HEK293 (cell line): ENCODE data around the gene LPCAT1.

Experiments
- CTCF ChIA-PET: fragments of 350-600 bp; formaldehyde crosslinking; extraction: SDS; loops from one replicate; lab custom pipeline; 2021; ENCODE audit warnings: antibody characterized with exemption; lab: Yijun Ruan, JAX
- POLR2A ChIA-PET: fragments of 300-600 bp; formaldehyde crosslinking; extraction: SDS; loops from one replicate; lab custom pipeline; 2020; ENCODE audit warnings: antibody characterized with exemption, inconsistent platforms; lab: Yijun Ruan, JAX
- H3K27ac ChIP-seq: fragments of 200-500 bp; sonication (Bioruptor generic); 2 replicates; pipeline ENCODE4 v1.5.1; 2014; ENCODE audit warnings: low read depth, low read length, control low read depth, inconsistent platforms; ENCODE audit errors: extremely low read depth
- H3K36me3 ChIP-seq, 2 experiments: fragments of 200-500 bp in 1 of 2; sonication (Bioruptor generic) in 1 of 2; 1 replicate in 1 of 2; 2 replicates in 1 of 2; pipeline ENCODE4 v1.5.1; 2014 to 2017; ENCODE audit warnings: inconsistent platforms in 2 of 2, low read length in 2 of 2; ENCODE audit not compliant: control insufficient read depth in 2 of 2, insufficient read depth in 1 of 2
- H3K4me1 ChIP-seq: fragments of 200-500 bp; sonication (Bioruptor generic); 2 replicates; pipeline ENCODE4 v1.5.1; 2014; ENCODE audit warnings: mild to moderate bottlenecking, low read length, inconsistent platforms; ENCODE audit not compliant: control insufficient read depth, insufficient read depth
- H3K4me3 ChIP-seq: 2 replicates; pipeline ENCODE4 v1.5.1; 2011; ENCODE audit warnings: low read depth, mild to moderate bottlenecking, control low read depth, low read length, moderate library complexity
- H3K9me3 ChIP-seq: fragments of 200-500 bp; sonication (Bioruptor generic); 2 replicates; pipeline ENCODE4 v1.5.1; 2014; ENCODE audit warnings: low read depth, low read length, inconsistent platforms; ENCODE audit not compliant: control insufficient read depth, insufficient read depth
- BCL11A ChIP-seq: fragments of 450-650 bp; formaldehyde crosslinking; IDR thresholded peaks from 2 replicates; pipeline ENCODE4 v1.5.1; 2016; ENCODE audit warnings: low read depth, missing biosample characterization, missing genetic modification characterization
- GLI4 ChIP-seq: fragments of 450-650 bp; formaldehyde crosslinking; IDR thresholded peaks from 2 replicates; pipeline ENCODE4 v1.5.1; 2016; ENCODE audit warnings: missing biosample characterization, missing genetic modification characterization
- SETDB1 ChIP-seq: IDR thresholded peaks from one replicate; pipeline ENCODE4 v1.6.1; 2017; ENCODE audit warnings: mild to moderate bottlenecking, low read length, moderate library complexity, mixed read lengths; ENCODE audit not compliant: insufficient read length
- ZBTB8A ChIP-seq: fragments of 450-650 bp; formaldehyde crosslinking; IDR thresholded peaks from 2 replicates; pipeline ENCODE4 v1.5.1; 2016; ENCODE audit warnings: missing biosample characterization, missing genetic modification characterization
- ZIC2 ChIP-seq: fragments of 450-650 bp; formaldehyde crosslinking; IDR thresholded peaks from 2 replicates; pipeline ENCODE4 v1.5.1; 2016; ENCODE audit warnings: missing biosample characterization, missing genetic modification characterization
- ZNF169 ChIP-seq: fragments of 450-650 bp; formaldehyde crosslinking; IDR thresholded peaks from 2 replicates; pipeline ENCODE4 v1.5.1; 2016; ENCODE audit warnings: missing biosample characterization, missing genetic modification characterization
- ZNF175 ChIP-seq: fragments of 450-650 bp; formaldehyde crosslinking; IDR thresholded peaks from 2 replicates; pipeline ENCODE4 v1.5.1; 2016; ENCODE audit warnings: missing biosample characterization, missing genetic modification characterization
- ZNF266 ChIP-seq: fragments of 450-650 bp; formaldehyde crosslinking; IDR thresholded peaks from 2 replicates; pipeline ENCODE4 v1.5.1; 2016; ENCODE audit warnings: missing biosample characterization, missing genetic modification characterization, low read depth
- ZNF311 ChIP-seq: fragments of 450-650 bp; formaldehyde crosslinking; IDR thresholded peaks from 2 replicates; pipeline ENCODE4 v1.5.1; 2017; ENCODE audit warnings: missing biosample characterization, missing genetic modification characterization, borderline replicate concordance
- ZNF341 ChIP-seq: fragments of 450-650 bp; formaldehyde crosslinking; IDR thresholded peaks from 2 replicates; pipeline ENCODE4; 2016; ENCODE audit warnings: low read depth, missing biosample characterization, missing genetic modification characterization
- ZNF529 ChIP-seq: fragments of 450-650 bp; formaldehyde crosslinking; IDR thresholded peaks from 2 replicates; pipeline ENCODE4 v1.5.1; 2017; ENCODE audit warnings: missing genetic modification characterization, missing biosample characterization; ENCODE audit not compliant: insufficient replicate concordance
- ZNF624 ChIP-seq: fragments of 450-650 bp; formaldehyde crosslinking; IDR thresholded peaks from 2 replicates; pipeline ENCODE4 v1.5.1; 2017; ENCODE audit warnings: missing biosample characterization, missing genetic modification characterization
- ZNF701 ChIP-seq: fragments of 450-650 bp; formaldehyde crosslinking; IDR thresholded peaks from 2 replicates; pipeline ENCODE4 v1.5.1; 2016; ENCODE audit warnings: missing biosample characterization, missing genetic modification characterization
- ZNF747 ChIP-seq: fragments of 450-650 bp; formaldehyde crosslinking; IDR thresholded peaks from 2 replicates; pipeline ENCODE4 v1.5.1; 2016; ENCODE audit warnings: missing biosample characterization, missing genetic modification characterization
- ZNF791 ChIP-seq: fragments of 450-650 bp; formaldehyde crosslinking; IDR thresholded peaks from 2 replicates; pipeline ENCODE4 v1.5.1; 2016; ENCODE audit warnings: missing biosample characterization, missing genetic modification characterization
- TF ChIP-seq, protein P1 (sequence below): fragments of 450-650 bp; formaldehyde crosslinking; IDR thresholded peaks from 2 replicates; pipeline ENCODE4 v1.5.1; 2016; ENCODE audit warnings: missing biosample characterization, missing genetic modification characterization

Gene LPCAT1

DNA sequence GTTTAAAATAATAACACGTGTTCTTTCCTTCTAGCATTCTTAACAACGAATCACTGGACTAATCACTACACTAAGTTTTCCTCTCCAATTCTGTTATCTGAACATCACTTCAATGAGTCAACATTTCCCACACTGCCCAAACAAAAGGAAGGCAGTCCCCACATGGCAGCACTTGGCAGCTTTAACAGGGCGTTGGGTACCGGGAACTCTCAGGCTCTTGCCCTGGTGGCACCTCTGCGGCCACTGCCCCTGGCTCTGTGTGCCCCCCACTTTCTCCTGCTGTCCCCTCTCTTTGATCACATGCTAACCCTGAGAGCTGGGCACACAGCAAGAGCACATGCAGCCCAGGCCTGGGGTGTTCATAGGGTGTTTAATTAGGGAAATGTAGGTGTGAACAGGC lies 94.3 kb downstream of the LPCAT1 start:
- TF ChIP-seq ZIC2 (tag by site-specific recombination): no peak
- TF ChIP-seq ZNF791 (tag by site-specific recombination): no peak
- H3K9me3 ChIP-seq: peaks cover 4% of the 10 kb centered on the region
- ChIA-PET POLR2A (no interaction called here), CTCF (no interaction called here)
- H3K4me3 ChIP-seq: no peak overlapping the region
- no peaks in the 10 kb centered on the region for H3K4me1 ChIP-seq
- H3K27ac ChIP-seq: no peak overlapping the region
- no peaks in the 10 kb centered on the region for H3K36me3 ChIP-seq

DNA sequence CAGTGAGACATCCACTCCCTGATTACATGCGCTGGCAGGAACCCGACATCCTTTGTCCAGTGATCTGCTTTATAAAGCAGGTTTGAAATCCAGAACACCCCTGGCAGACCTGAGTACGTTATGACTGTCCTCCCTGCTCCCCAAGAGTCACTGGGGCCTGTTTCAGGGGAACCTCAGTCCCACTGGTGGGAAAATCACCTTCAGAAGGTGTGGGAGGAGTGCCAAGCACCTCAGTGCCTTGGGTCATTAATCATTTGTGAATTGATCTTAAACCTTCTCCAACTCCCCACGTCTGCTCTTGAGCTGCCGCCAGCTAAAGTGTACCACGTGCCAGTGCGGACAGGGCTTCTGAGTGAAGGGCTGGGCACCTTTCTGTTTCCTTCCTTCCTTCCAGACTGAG lies 94.7 kb downstream of the LPCAT1 start:
- no peak for TF ChIP-seq ZNF529 (tag by site-specific recombination)
- no peak for TF ChIP-seq GLI4 (tag by site-specific recombination)
- TF ChIP-seq BCL11A (tag by site-specific recombination): no peak
- no peak for TF ChIP-seq ZNF747 (tag by site-specific recombination)
- no peak for TF ChIP-seq ZNF701 (tag by site-specific recombination)
- TF ChIP-seq ZNF311 (tag by site-specific recombination): no peak
- no peak for TF ChIP-seq ZBTB8A (tag by site-specific recombination)
- TF ChIP-seq ZNF341 (tag by site-specific recombination): no peak
- TF ChIP-seq, protein P1, sequence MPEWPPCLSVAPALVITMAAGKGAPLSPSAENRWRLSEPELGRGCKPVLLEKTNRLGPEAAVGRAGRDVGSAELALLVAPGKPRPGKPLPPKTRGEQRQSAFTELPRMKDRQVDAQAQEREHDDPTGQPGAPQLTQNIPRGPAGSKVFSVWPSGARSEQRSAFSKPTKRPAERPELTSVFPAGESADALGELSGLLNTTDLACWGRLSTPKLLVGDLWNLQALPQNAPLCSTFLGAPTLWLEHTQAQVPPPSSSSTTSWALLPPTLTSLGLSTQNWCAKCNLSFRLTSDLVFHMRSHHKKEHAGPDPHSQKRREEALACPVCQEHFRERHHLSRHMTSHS (tag by site-specific recombination): no peak
- no peak for TF ChIP-seq ZNF175
- H3K4me1 ChIP-seq: no peaks in the 10 kb centered on the region
- ChIA-PET CTCF (no interaction called here), POLR2A (no interaction called here)
- H3K36me3 ChIP-seq: no peaks in the 10 kb centered on the region
- H3K9me3 ChIP-seq: peaks cover 4% of the 10 kb centered on the region
- no peak overlapping the region for H3K27ac ChIP-seq
- H3K4me3 ChIP-seq: no peak overlapping the region

DNA sequence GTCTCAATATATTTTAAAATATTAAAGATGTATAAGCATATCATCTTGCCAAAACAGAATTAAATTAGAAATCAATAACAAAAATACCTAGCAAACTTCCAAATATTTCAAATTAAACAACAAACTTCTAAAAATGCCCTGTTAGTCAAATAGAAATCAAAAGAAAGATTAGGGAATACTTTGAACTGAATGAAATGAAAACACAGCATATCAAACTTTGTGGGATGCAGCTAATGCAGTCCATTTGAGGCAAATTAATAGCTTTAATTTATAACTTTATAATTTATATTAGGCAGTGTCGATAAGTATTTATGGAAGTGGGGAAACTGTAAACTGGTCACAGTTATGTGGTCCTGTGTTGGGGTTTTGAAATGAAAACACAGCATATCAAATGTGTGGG lies 95.7 kb downstream of the LPCAT1 start:
- CTCF ChIA-PET: no interaction called here
- TF ChIP-seq ZNF266 (tag by site-specific recombination): no peak
- TF ChIP-seq SETDB1: peak; percentile 90
- no peak for TF ChIP-seq ZNF169

DNA sequence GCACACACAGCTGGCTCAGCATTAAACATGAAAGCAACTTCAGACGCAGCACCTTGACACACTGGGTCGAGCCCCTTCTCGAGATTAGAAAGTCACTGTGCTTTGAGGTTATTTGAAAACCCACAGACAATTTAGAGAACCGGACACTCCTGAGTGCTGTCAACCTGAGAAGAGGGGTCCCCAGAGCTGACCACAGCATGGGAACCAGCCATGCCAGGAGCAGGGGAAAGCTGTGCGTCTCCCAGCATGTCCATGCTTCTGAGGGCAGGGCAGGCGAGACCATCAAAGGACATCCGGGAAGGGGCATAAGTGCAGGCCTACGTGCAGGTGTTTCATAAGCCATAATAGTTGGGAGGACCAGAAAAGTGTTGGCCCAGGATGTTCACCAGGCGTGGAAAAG lies 99.0 kb downstream of the LPCAT1 start:
- Histone ChIP-seq H3K36me3 (no peaks in the 10 kb centered on the region), H3K27ac (no peak overlapping the region), H3K4me3 (no peak overlapping the region), H3K9me3 (peaks cover 4% of the 10 kb centered on the region), H3K4me1 (no peaks in the 10 kb centered on the region)
- no peak for TF ChIP-seq ZNF624 (tag by site-specific recombination)
- CTCF ChIA-PET: interaction anchor here (1.0 kb wide), 1 partner anchor 136 kb away, joined by 3 read pairs; no protein-coding TSS in a partner anchor
- POLR2A ChIA-PET: no interaction called here

More for the DNA sequence above, 95.7 kb downstream of the LPCAT1 start:
- Histone ChIP-seq H3K4me3 (no peak overlapping the region), H3K4me1 (no peaks in the 10 kb centered on the region), H3K27ac (no peak overlapping the region), H3K36me3 (no peaks in the 10 kb centered on the region), H3K9me3 (peaks cover 4% of the 10 kb centered on the region)
- POLR2A ChIA-PET: no interaction called here
